SK-N-SH (cell line): ENCODE data around the gene MPC2. TPM values are rescaled to one million over a fixed set of nuclear protein-coding genes. Genes with fewer than 3 reads are reported as not detected.

Experiments used
- CTCF ChIA-PET: fragments of 300-600, 350-600 bp; formaldehyde crosslinking; extraction: SDS; loops from one replicate; lab custom pipeline; 2021; lab: Yijun Ruan, JAX
- POLR2A ChIA-PET: fragments of 350-600 bp; sonication (Branson Sonifier 250); formaldehyde crosslinking; extraction: SDS; loops from one replicate; lab custom pipeline; 2020; ENCODE audit warnings: antibody characterized with exemption, inconsistent platforms; lab: Yijun Ruan, JAX
- DNase-seq: peaks from one replicate; pipeline ENCODE4 v3.0.0; 2012
- H2AFZ ChIP-seq: fragments of 200-600 bp; sonication (generic); 2 replicates; pipeline ENCODE4 v1.8.1; 2016; ENCODE audit warnings: antibody characterized with exemption, mild to moderate bottlenecking, low read depth
- H3F3A ChIP-seq: fragments of 200-600 bp; sonication (generic); replicated peaks from 2 replicates; pipeline ENCODE3; 2016; ENCODE audit warnings: antibody characterized with exemption, mild to moderate bottlenecking; ENCODE audit not compliant: insufficient read depth
- H3K27ac ChIP-seq, 2 experiments: fragments of 200-500 bp in 1 of 2; fragments of 200-600 bp in 1 of 2; sonication (Bioruptor generic) in 1 of 2; sonication (generic), shearing (Covaris generic) in 1 of 2; 2 replicates each; pipeline versions ENCODE4 v1.5.1 to v1.6.1; 2014 to 2016; ENCODE audit warnings: low read depth in 2 of 2, inconsistent platforms in 1 of 2, low read length in 1 of 2, mild to moderate bottlenecking in 1 of 2, mixed read lengths in 1 of 2
- H3K27me3 ChIP-seq: fragments of 200-600 bp; sonication (generic), shearing (Covaris generic); 2 replicates; pipeline ENCODE4 v1.6.1; 2016; ENCODE audit warnings: mixed run types; ENCODE audit not compliant: insufficient read depth
- H3K36me3 ChIP-seq, 2 experiments: fragments of 200-500 bp in 1 of 2; fragments of 200-600 bp in 1 of 2; sonication (Bioruptor generic) in 1 of 2; sonication (generic) in 1 of 2; replicated peaks in 1 of 2; 2 replicates each; pipeline versions ENCODE3 to v1.5.1; 2014 to 2016; ENCODE audit warnings: low read length in 1 of 2, mild to moderate bottlenecking in 1 of 2; ENCODE audit not compliant: insufficient read depth in 2 of 2, control insufficient read depth in 1 of 2
- H3K4me1 ChIP-seq, 2 experiments: fragments of 200-500 bp in 1 of 2; fragments of 200-600 bp in 1 of 2; sonication (Bioruptor generic) in 1 of 2; sonication (generic), shearing (Covaris generic) in 1 of 2; 2 replicates each; pipeline versions ENCODE4 v1.5.1 to v1.6.1; 2014 to 2016; ENCODE audit warnings: low read depth in 1 of 2, low read length in 1 of 2, mixed run types in 1 of 2; ENCODE audit not compliant: insufficient read depth in 2 of 2, control insufficient read depth in 1 of 2
- H3K4me2 ChIP-seq: fragments of 200-600 bp; sonication (generic), shearing (Covaris generic); 2 replicates; pipeline ENCODE4 v1.6.1; 2017; ENCODE audit warnings: mixed run types
- H3K4me3 ChIP-seq, 2 experiments: fragments of 200-500 bp in 1 of 2; fragments of 200-600 bp in 1 of 2; sonication (Bioruptor generic) in 1 of 2; sonication (generic), shearing (Covaris generic) in 1 of 2; 2 replicates each; pipeline versions ENCODE4 v1.5.1 to v1.8.1; 2014 to 2016; ENCODE audit warnings: low read depth in 2 of 2, inconsistent platforms in 1 of 2, low read length in 1 of 2, mild to moderate bottlenecking in 1 of 2, mixed read lengths in 1 of 2, moderate library complexity in 1 of 2
- H3K79me2 ChIP-seq: fragments of 200-600 bp; sonication (generic); 2 replicates; pipeline ENCODE4 v1.8.1; 2017; ENCODE audit warnings: mild to moderate bottlenecking; ENCODE audit not compliant: insufficient read depth
- H3K9ac ChIP-seq: fragments of 200-600 bp; sonication (generic); 2 replicates; pipeline ENCODE4 v1.6.1; 2017; ENCODE audit warnings: mixed run types
- H3K9me2 ChIP-seq: fragments of 200-600 bp; sonication (generic); 2 replicates; pipeline ENCODE4 v1.6.1; 2017; ENCODE audit warnings: mixed run types
- H3K9me3 ChIP-seq: fragments of 200-600 bp; sonication (generic); 2 replicates; pipeline ENCODE4 v1.6.1; 2017; ENCODE audit warnings: mixed run types, mild to moderate bottlenecking, moderate library complexity
- H4K20me1 ChIP-seq: fragments of 200-600 bp; sonication (generic); 2 replicates; pipeline ENCODE4 v1.6.1; 2017; ENCODE audit warnings: mild to moderate bottlenecking, mixed run types; ENCODE audit not compliant: insufficient read depth
- ELF1 ChIP-seq: IDR thresholded peaks from 2 replicates; pipeline ENCODE4 v1.4.0; 2012
- EZH2phosphoT487 ChIP-seq: fragments of 200-600 bp; sonication (generic); IDR thresholded peaks from 2 replicates; pipeline ENCODE4 v1.6.1; 2017; ENCODE audit warnings: low read depth, mixed run types, mild to moderate bottlenecking, antibody characterized with exemption, moderate library complexity, borderline replicate concordance
- FOSL2 ChIP-seq: IDR thresholded peaks from 2 replicates; pipeline ENCODE4 v1.4.0; 2012; ENCODE audit warnings: low read depth, mild to moderate bottlenecking, moderate library complexity, borderline replicate concordance
- GABPA ChIP-seq: IDR thresholded peaks from 2 replicates; pipeline ENCODE4 v1.4.0; 2012; ENCODE audit warnings: low read depth, mild to moderate bottlenecking
- MEF2A ChIP-seq: IDR thresholded peaks from 2 replicates; pipeline ENCODE4 v1.4.0; 2012; ENCODE audit warnings: low read depth, borderline replicate concordance
- RCOR1 ChIP-seq: fragments of 150-350 bp; IDR thresholded peaks from 2 replicates; pipeline ENCODE4 v1.6.1; 2017; ENCODE audit warnings: antibody characterized with exemption, low read length
- RFX5 ChIP-seq: IDR thresholded peaks from 2 replicates; pipeline ENCODE4 v1.6.1; 2012; ENCODE audit warnings: mild to moderate bottlenecking, improper control_type of control experiment, low read length
- RXRA ChIP-seq: IDR thresholded peaks from 2 replicates; pipeline ENCODE4 v1.4.0; 2012; ENCODE audit warnings: low read depth, mild to moderate bottlenecking, borderline replicate concordance
- SMC3 ChIP-seq: IDR thresholded peaks from 2 replicates; pipeline ENCODE4 v1.6.1; 2012; ENCODE audit warnings: low read depth, low read length, improper control_type of control experiment
- TEAD4 ChIP-seq: IDR thresholded peaks from 2 replicates; pipeline ENCODE4 v1.4.0; 2012; ENCODE audit warnings: mild to moderate bottlenecking, borderline replicate concordance; ENCODE audit not compliant: insufficient read depth
- WGBS: methylation state at CpG from one replicate; pipeline ENCODE4 v1.1.6; 2017; ENCODE audit warnings: low lambda C conversion rate; 5-methylcytosine and 5-hydroxymethylcytosine counted together
- polyA plus RNA-seq, 3 experiments: library from polyadenylated mRNA; depleted of rRNA; stranded (reverse); fragments of >200 nt; gene quantifications; 2 replicates each; pipeline ENCODE4 v1.2.3, GENCODE V29; 2012
- TF ChIP-seq, protein P1 (sequence below): IDR thresholded peaks from 2 replicates; pipeline ENCODE4 v1.4.0; 2012; ENCODE audit warnings: low read depth, borderline replicate concordance
- TF ChIP-seq, protein P2 (sequence below): IDR thresholded peaks from 2 replicates; pipeline ENCODE4 v1.6.1; 2012; ENCODE audit warnings: mild to moderate bottlenecking, low read depth, low read length, moderate library complexity
- TF ChIP-seq, protein P3 (sequence below): fragments of 150-350 bp; IDR thresholded peaks from 2 replicates; pipeline ENCODE4 v1.6.1; 2017; ENCODE audit warnings: antibody characterized with exemption, low read length, low read depth, borderline replicate concordance

The MPC2 gene
- polyA plus RNA-seq, 1 of the 3 experiments (the other 2 are of a cell fraction), result 15.9 TPM

DNA sequence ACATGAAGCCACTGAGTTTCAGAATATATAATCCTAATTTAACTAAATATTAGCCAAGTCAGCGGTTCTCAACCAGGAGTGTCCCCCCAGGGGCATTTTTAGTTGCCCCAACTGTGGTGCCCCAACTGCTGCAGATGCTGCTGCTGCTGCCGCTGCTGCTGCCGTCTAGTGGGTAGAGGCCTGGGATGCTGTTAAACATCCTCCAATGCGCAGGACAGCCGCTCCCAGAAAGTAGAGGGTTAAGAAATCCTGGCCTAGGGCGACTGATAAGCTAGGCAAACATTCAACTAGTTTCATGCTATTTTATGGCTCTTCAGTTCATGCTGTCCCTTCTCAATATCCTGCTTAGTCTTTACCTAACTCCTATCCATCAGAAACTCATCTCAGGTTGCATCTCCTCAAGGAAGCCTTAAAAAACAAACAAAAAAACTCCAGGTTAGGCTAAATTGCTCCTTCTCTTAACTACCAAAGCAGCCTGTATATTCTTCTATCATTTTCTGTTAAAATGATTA is 10.3 kb downstream of the MPC2 start:
- 78% methylated on average over 6 of the region's 6 CpGs for WGBS
- DNase-seq, result peak; percentile 12
- Histone ChIP-seq H3F3A (peaks cover 7% of the 10 kb centered on the region), H3K4me1 (peaks cover 0 to 3% of the 10 kb centered on the region in 2 experiments; a peak in 3 of 4 replicates), H3K36me3 (peaks cover 0 to 5% of the 10 kb centered on the region in 2 experiments), H3K27me3 (no peaks in the 10 kb centered on the region), H3K9me3 (no peaks in the 10 kb centered on the region), H3K9me2 (no peaks in the 10 kb centered on the region), H3K9ac (no peak overlapping the region), H2AFZ (no peak overlapping the region), H3K27ac (no peak overlapping the region), H3K4me2 (no peak overlapping the region), H3K4me3 (no peak overlapping the region), H3K79me2 (peaks cover 47% of the 10 kb centered on the region), H4K20me1 (no peaks in the 10 kb centered on the region)
- ChIA-PET CTCF (no interaction called here), POLR2A (no interaction called here)
- TF ChIP-seq FOSL2 (no peak), RCOR1 (no peak), ELF1 (no peak), TEAD4 (no peak), RXRA (no peak), MEF2A (no peak), SMC3 (no peak), GABPA (no peak), RFX5 (no peak), EZH2phosphoT487 (no peak)
- TF ChIP-seq, protein P1, sequence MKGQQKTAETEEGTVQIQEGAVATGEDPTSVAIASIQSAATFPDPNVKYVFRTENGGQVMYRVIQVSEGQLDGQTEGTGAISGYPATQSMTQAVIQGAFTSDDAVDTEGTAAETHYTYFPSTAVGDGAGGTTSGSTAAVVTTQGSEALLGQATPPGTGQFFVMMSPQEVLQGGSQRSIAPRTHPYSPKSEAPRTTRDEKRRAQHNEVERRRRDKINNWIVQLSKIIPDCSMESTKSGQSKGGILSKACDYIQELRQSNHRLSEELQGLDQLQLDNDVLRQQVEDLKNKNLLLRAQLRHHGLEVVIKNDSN, result no peak
- TF ChIP-seq, protein P2, sequence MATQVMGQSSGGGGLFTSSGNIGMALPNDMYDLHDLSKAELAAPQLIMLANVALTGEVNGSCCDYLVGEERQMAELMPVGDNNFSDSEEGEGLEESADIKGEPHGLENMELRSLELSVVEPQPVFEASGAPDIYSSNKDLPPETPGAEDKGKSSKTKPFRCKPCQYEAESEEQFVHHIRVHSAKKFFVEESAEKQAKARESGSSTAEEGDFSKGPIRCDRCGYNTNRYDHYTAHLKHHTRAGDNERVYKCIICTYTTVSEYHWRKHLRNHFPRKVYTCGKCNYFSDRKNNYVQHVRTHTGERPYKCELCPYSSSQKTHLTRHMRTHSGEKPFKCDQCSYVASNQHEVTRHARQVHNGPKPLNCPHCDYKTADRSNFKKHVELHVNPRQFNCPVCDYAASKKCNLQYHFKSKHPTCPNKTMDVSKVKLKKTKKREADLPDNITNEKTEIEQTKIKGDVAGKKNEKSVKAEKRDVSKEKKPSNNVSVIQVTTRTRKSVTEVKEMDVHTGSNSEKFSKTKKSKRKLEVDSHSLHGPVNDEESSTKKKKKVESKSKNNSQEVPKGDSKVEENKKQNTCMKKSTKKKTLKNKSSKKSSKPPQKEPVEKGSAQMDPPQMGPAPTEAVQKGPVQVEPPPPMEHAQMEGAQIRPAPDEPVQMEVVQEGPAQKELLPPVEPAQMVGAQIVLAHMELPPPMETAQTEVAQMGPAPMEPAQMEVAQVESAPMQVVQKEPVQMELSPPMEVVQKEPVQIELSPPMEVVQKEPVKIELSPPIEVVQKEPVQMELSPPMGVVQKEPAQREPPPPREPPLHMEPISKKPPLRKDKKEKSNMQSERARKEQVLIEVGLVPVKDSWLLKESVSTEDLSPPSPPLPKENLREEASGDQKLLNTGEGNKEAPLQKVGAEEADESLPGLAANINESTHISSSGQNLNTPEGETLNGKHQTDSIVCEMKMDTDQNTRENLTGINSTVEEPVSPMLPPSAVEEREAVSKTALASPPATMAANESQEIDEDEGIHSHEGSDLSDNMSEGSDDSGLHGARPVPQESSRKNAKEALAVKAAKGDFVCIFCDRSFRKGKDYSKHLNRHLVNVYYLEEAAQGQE, result no peak
- TF ChIP-seq, protein P3, sequence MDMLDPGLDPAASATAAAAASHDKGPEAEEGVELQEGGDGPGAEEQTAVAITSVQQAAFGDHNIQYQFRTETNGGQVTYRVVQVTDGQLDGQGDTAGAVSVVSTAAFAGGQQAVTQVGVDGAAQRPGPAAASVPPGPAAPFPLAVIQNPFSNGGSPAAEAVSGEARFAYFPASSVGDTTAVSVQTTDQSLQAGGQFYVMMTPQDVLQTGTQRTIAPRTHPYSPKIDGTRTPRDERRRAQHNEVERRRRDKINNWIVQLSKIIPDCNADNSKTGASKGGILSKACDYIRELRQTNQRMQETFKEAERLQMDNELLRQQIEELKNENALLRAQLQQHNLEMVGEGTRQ, result no peak
